Measurements from ENCODE around the gene WWOX.

DNA sequence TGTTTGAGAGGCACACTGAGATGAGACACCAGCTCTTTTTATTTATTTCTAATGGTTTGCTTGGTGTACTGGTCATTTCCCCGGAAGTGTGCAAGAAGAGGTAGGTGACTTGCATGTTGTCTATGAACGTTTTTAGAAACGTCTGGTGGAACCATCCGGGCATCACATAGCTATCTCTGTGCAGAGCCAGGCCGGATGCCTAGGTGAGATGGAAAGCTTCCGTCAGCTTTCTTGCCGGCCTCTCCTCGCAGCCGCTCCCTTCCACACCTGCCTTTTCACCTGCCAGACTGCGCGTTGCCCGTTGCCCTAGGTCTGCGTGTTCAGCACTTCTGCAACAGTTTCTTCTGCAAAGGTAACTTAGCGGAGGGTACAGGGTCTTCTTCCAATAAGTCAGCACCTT is 416.0 kb downstream of the WWOX start:
- TF ChIP-seq, protein P1, sequence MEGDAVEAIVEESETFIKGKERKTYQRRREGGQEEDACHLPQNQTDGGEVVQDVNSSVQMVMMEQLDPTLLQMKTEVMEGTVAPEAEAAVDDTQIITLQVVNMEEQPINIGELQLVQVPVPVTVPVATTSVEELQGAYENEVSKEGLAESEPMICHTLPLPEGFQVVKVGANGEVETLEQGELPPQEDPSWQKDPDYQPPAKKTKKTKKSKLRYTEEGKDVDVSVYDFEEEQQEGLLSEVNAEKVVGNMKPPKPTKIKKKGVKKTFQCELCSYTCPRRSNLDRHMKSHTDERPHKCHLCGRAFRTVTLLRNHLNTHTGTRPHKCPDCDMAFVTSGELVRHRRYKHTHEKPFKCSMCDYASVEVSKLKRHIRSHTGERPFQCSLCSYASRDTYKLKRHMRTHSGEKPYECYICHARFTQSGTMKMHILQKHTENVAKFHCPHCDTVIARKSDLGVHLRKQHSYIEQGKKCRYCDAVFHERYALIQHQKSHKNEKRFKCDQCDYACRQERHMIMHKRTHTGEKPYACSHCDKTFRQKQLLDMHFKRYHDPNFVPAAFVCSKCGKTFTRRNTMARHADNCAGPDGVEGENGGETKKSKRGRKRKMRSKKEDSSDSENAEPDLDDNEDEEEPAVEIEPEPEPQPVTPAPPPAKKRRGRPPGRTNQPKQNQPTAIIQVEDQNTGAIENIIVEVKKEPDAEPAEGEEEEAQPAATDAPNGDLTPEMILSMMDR (IDR thresholded peaks at IDR 0.05; ENCODE audit: extremely low read depth in 1 of 2, insufficient read depth in 1 of 2, low read depth in 1 of 2, low read length in 2 of 2): no peak
- no peak for TF ChIP-seq POLR2AphosphoS5 (IDR thresholded peaks at IDR 0.05; ENCODE audit: insufficient read depth, low read depth, low read length)
- no peak for TF ChIP-seq EZH2 (IDR thresholded peaks at IDR 0.05; ENCODE audit: borderline replicate concordance, low read depth, low read length, severe bottlenecking)
- TF ChIP-seq POLR2A (IDR thresholded peaks at IDR 0.05; ENCODE audit: low read depth, low read length): no peak
- TF ChIP-seq GATA2 (IDR thresholded peaks at IDR 0.05; ENCODE audit: insufficient read depth, insufficient read length, low read depth, low read length): no peak
